Uterus (tissue), 2 donors: ENCODE results near the gene NMT2.

ENCODE experiments used
- CTCF ChIP-seq, 4 experiments: fragments of 200-600 bp in 2 of 4; fragments of 450-650 bp in 2 of 4; sonication (generic) in 2 of 4; IDR thresholded peaks; one replicate each; pipeline ENCODE4 v1.5.1; 2016 to 2019; ENCODE audit warnings: antibody characterized with exemption in 4 of 4, mild to moderate bottlenecking in 2 of 4, moderate library complexity in 1 of 4
- POLR2A ChIP-seq, 2 donors: fragments of 450-650 bp; IDR thresholded peaks; one replicate each; pipeline ENCODE4 v1.6.1; 2016; ENCODE audit warnings: antibody characterized with exemption in 2 of 2, mild to moderate bottlenecking in 1 of 2, moderate library complexity in 1 of 2

DNA sequence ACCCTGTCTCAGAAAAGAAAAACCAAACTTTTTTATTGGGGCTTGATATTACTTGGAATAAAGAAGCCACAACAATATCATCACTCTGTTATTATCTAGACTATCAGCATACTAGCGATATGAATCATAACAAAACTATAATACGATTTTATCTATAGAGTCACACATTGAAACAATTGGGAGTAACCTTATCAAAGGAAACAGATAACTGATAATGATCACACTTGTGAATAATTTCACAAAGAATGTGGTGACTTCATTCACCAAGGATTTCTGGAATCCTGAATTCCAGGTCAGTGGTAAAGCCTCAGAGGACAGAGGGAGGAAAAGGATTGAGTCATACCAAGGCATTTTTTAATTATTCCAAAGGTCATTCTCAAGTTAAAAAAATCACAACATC, 32.1 kb upstream of the NMT2 start:
- no peak for TF ChIP-seq CTCF (IDR thresholded peaks at IDR 0.05)
- TF ChIP-seq POLR2A (IDR thresholded peaks at IDR 0.05): no peak
